T-helper 2 cell treated with Interferon-gamma antibody and Interleukin-4, amounts not matched to agents 5 μg/mL and 100 μg/mL, for 36 hours (primary cell): Measurements from ENCODE around the gene HIF1A.
"Not testable (repeated sequence)": the region's sequence is repeated elsewhere in the genome, so short reads cannot be mapped to it uniquely, and the experiment has no call there.

Source experiments
- DNase-seq: peaks from one replicate; pipeline ENCODE4 v3.0.0; 2021; ENCODE audit warnings: low spot score
- H3K27ac Mint-ChIP-seq: one replicate; pipeline ENCODE4 v1.8.0; 2021; ENCODE audit warnings: mild to moderate bottlenecking, mixed read lengths
- H3K27me3 Mint-ChIP-seq: one replicate; pipeline ENCODE4 v1.8.0; 2021; ENCODE audit warnings: low read depth, mixed read lengths
- H3K36me3 Mint-ChIP-seq: one replicate; pipeline ENCODE4 v1.8.0; 2021; ENCODE audit warnings: low read depth, mixed read lengths
- H3K4me1 Mint-ChIP-seq: one replicate; pipeline ENCODE4 v1.8.0; 2021; ENCODE audit warnings: low read depth, mixed read lengths
- H3K4me3 Mint-ChIP-seq: one replicate; pipeline ENCODE4 v1.8.0; 2022; ENCODE audit warnings: mild to moderate bottlenecking, moderate library complexity, mixed read lengths
- H3K9me3 Mint-ChIP-seq: one replicate; pipeline ENCODE4 v1.8.0; 2021; ENCODE audit warnings: mixed read lengths

The HIF1A gene

GRCh38 chr14:61706096-61706690, 10.9 kb downstream of the HIF1A start:
- Mint-ChIP-seq H3K27ac (no peak overlapping the region), H3K36me3 (peaks cover 13% of the 10 kb centered on the region), H3K27me3 (no peaks in the 10 kb centered on the region), H3K4me3 (no peak overlapping the region), H3K4me1 (peaks cover 60% of the 10 kb centered on the region), H3K9me3 (peaks cover 3% of the 10 kb centered on the region)
- DNase-seq: no peak

- peaks cover 66% of the 10 kb centered on the region for H3K4me1 Mint-ChIP-seq
- not testable (repeated sequence) for H3K27me3 Mint-ChIP-seq, H3K27ac Mint-ChIP-seq, H3K4me3 Mint-ChIP-seq, H3K9me3 Mint-ChIP-seq, DNase-seq
- H3K36me3 Mint-ChIP-seq: peaks cover 20% of the 10 kb centered on the region
These were observed 12.5 kb downstream of the HIF1A start for GRCh38 chr14:61707774-61708173.

- Mint-ChIP-seq H3K27ac (peak overlapping the region; percentile 46), H3K36me3 (peaks cover 23% of the 10 kb centered on the region), H3K4me1 (peaks cover 62% of the 10 kb centered on the region)
- not testable (repeated sequence) for H3K4me3 Mint-ChIP-seq, H3K27me3 Mint-ChIP-seq, H3K9me3 Mint-ChIP-seq, DNase-seq
These were observed 13.4 kb downstream of the HIF1A start for GRCh38 chr14:61708693-61709092.

GRCh38 chr14:61710853-61711817, 15.8 kb downstream of the HIF1A start:
- H3K4me3 Mint-ChIP-seq: peak overlapping the region; percentile 49
- peak overlapping the region; percentile 43 for H3K27ac Mint-ChIP-seq
- H3K4me1 Mint-ChIP-seq: peaks cover 52% of the 10 kb centered on the region
- no peak for DNase-seq
- peaks cover 23% of the 10 kb centered on the region for H3K36me3 Mint-ChIP-seq
- H3K9me3 Mint-ChIP-seq: peaks cover 3% of the 10 kb centered on the region
- no peaks in the 10 kb centered on the region for H3K27me3 Mint-ChIP-seq

GRCh38 chr14:61712137-61712536, 16.8 kb downstream of the HIF1A start:
- H3K9me3 Mint-ChIP-seq: no peaks in the 10 kb centered on the region

GRCh38 chr14:61713724-61714437, 18.6 kb downstream of the HIF1A start:
- Mint-ChIP-seq H3K9me3 (no peaks in the 10 kb centered on the region), H3K27ac (no peak overlapping the region), H3K4me3 (no peak overlapping the region), H3K36me3 (peaks cover 9% of the 10 kb centered on the region), H3K4me1 (peaks cover 57% of the 10 kb centered on the region), H3K27me3 (no peaks in the 10 kb centered on the region)
- DNase-seq: no peak

More at GRCh38 chr14:61712137-61712536, 16.8 kb downstream of the HIF1A start:
- Mint-ChIP-seq H3K36me3 (peaks cover 17% of the 10 kb centered on the region), H3K4me1 (peaks cover 49% of the 10 kb centered on the region), H3K27ac (peak overlapping the region; percentile 2), H3K27me3 (no peaks in the 10 kb centered on the region), H3K4me3 (no peak overlapping the region)
- DNase-seq: no peak

GRCh38 chr14:61716956-61717355, 21.6 kb downstream of the HIF1A start:
- H3K27ac Mint-ChIP-seq: no peak overlapping the region
- no peak for DNase-seq
- peaks cover 55% of the 10 kb centered on the region for H3K4me1 Mint-ChIP-seq
- peaks cover 16% of the 10 kb centered on the region for H3K36me3 Mint-ChIP-seq
- no peak overlapping the region for H3K4me3 Mint-ChIP-seq
- H3K27me3 Mint-ChIP-seq: no peaks in the 10 kb centered on the region
- no peaks in the 10 kb centered on the region for H3K9me3 Mint-ChIP-seq

- H3K36me3 Mint-ChIP-seq: peaks cover 15% of the 10 kb centered on the region
- H3K4me3 Mint-ChIP-seq: no peak overlapping the region
- no peak overlapping the region for H3K27ac Mint-ChIP-seq
- no peaks in the 10 kb centered on the region for H3K27me3 Mint-ChIP-seq
- H3K4me1 Mint-ChIP-seq: peaks cover 47% of the 10 kb centered on the region
- no peak for DNase-seq
- no peaks in the 10 kb centered on the region for H3K9me3 Mint-ChIP-seq
These were observed 22.7 kb downstream of the HIF1A start for GRCh38 chr14:61718039-61718438.

GRCh38 chr14:61719344-61720293, 24.3 kb downstream of the HIF1A start:
- H3K27ac Mint-ChIP-seq: peak overlapping the region; percentile 63
- H3K4me1 Mint-ChIP-seq: peaks cover 49% of the 10 kb centered on the region
- H3K9me3 Mint-ChIP-seq: no peaks in the 10 kb centered on the region
- H3K36me3 Mint-ChIP-seq: peaks cover 26% of the 10 kb centered on the region
- peak overlapping the region; percentile 51 for H3K4me3 Mint-ChIP-seq
- DNase-seq: no peak
- H3K27me3 Mint-ChIP-seq: no peaks in the 10 kb centered on the region

GRCh38 chr14:61720294-61720661, 25.0 kb downstream of the HIF1A start:
- no peak for DNase-seq
- peaks cover 53% of the 10 kb centered on the region for H3K4me1 Mint-ChIP-seq
- no peaks in the 10 kb centered on the region for H3K9me3 Mint-ChIP-seq
- no peaks in the 10 kb centered on the region for H3K27me3 Mint-ChIP-seq
- H3K4me3 Mint-ChIP-seq: peak overlapping the region; percentile 51
- H3K27ac Mint-ChIP-seq: peak overlapping the region; percentile 63
- peaks cover 31% of the 10 kb centered on the region for H3K36me3 Mint-ChIP-seq

GRCh38 chr14:61720741-61721140, 25.4 kb downstream of the HIF1A start:
- Mint-ChIP-seq H3K4me1 (peaks cover 50% of the 10 kb centered on the region), H3K9me3 (no peaks in the 10 kb centered on the region), H3K36me3 (peaks cover 31% of the 10 kb centered on the region), H3K27ac (peak overlapping the region; percentile 62), H3K4me3 (no peak overlapping the region), H3K27me3 (no peaks in the 10 kb centered on the region)
- no peak for DNase-seq

- H3K36me3 Mint-ChIP-seq: peaks cover 62% of the 10 kb centered on the region
- no peak overlapping the region for H3K27ac Mint-ChIP-seq
- DNase-seq: no peak
- H3K27me3 Mint-ChIP-seq: no peaks in the 10 kb centered on the region
- H3K9me3 Mint-ChIP-seq: no peaks in the 10 kb centered on the region
- peaks cover 34% of the 10 kb centered on the region for H3K4me1 Mint-ChIP-seq
- no peak overlapping the region for H3K4me3 Mint-ChIP-seq
These were observed 28.8 kb downstream of the HIF1A start for GRCh38 chr14:61724133-61724532.
